Tibial nerve (tissue), 4 donors: ENCODE results near the gene EIF2A.

Experiments
- EP300 ChIP-seq, 2 donors: sonication (generic); formaldehyde crosslinking; IDR thresholded peaks; one replicate each; pipeline ENCODE4 v1.6.1; 2017; ENCODE audit warnings: antibody characterized with exemption in 2 of 2, mild to moderate bottlenecking in 1 of 2
- POLR2A ChIP-seq, 2 donors: fragments of 450-650 bp; IDR thresholded peaks; one replicate each; pipeline ENCODE4 v1.6.1; 2017; ENCODE audit warnings: antibody characterized with exemption in 2 of 2, mild to moderate bottlenecking in 2 of 2, moderate library complexity in 2 of 2
- TF ChIP-seq, protein P1 (sequence below), 5 experiments: fragments of 200-600 bp in 3 of 5; fragments of 450-650 bp in 2 of 5; sonication (generic) in 3 of 5; IDR thresholded peaks; one replicate each; pipeline ENCODE4 v1.5.1; 2016 to 2019; ENCODE audit warnings: antibody characterized with exemption in 5 of 5, mild to moderate bottlenecking in 3 of 5, moderate library complexity in 2 of 5

DNA sequence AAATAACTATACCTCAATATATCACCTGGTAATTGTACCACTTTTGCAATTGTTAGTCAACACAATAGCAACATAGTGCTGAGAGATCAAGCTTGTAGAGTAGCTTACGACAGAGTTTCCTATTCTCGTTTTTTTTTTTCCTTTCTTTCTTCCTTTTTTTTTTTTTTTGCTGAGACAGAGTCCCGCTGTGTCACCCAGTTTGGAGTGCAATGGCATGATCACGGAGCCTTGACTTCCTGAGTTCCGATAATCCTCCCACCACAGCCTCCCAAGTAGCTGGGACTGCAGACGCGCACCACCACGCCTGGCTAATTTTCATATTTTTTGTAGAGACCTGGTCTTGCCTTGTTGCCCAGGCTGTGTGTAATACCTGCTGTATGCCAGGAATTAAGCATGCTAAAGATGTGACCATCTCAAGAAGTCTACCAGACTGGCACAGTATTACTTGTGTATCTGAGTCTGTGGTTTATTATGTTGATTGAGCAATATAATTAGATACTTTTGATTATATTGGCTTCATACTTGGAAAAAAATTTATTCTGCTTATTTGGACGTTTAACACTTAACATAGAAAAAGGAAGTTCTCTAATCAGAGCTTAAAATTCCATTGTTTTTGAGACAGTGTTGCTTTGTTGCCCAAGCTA is 59.5 kb downstream of the EIF2A start:
- TF ChIP-seq, protein P1, sequence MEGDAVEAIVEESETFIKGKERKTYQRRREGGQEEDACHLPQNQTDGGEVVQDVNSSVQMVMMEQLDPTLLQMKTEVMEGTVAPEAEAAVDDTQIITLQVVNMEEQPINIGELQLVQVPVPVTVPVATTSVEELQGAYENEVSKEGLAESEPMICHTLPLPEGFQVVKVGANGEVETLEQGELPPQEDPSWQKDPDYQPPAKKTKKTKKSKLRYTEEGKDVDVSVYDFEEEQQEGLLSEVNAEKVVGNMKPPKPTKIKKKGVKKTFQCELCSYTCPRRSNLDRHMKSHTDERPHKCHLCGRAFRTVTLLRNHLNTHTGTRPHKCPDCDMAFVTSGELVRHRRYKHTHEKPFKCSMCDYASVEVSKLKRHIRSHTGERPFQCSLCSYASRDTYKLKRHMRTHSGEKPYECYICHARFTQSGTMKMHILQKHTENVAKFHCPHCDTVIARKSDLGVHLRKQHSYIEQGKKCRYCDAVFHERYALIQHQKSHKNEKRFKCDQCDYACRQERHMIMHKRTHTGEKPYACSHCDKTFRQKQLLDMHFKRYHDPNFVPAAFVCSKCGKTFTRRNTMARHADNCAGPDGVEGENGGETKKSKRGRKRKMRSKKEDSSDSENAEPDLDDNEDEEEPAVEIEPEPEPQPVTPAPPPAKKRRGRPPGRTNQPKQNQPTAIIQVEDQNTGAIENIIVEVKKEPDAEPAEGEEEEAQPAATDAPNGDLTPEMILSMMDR (IDR thresholded peaks at IDR 0.05) = no peak
- TF ChIP-seq POLR2A (IDR thresholded peaks at IDR 0.05) (no peak), EP300 (IDR thresholded peaks at IDR 0.05) (no peak)
